H1 (cell line): ENCODE measurements around the gene KRT6C. TPM values are rescaled to one million over a fixed set of nuclear protein-coding genes. Genes with fewer than 3 reads are reported as not detected.
A peak's percentile ranks its signal among the peaks of the same experiment; 100 is the strongest.

Experiments
- CTCF ChIA-PET: fragments of 300-600 bp; sonication (Branson Sonifier 250); formaldehyde crosslinking; loops from one replicate; lab custom pipeline; 2021; ENCODE audit not compliant: partially characterized antibody; lab: Charles Lee
- POLR2A ChIA-PET: fragments of 300-600 bp; sonication (Branson Sonifier 250); formaldehyde crosslinking; loops from one replicate; lab custom pipeline; 2021; ENCODE audit warnings: inconsistent platforms; ENCODE audit not compliant: partially characterized antibody; lab: Charles Lee
- DNase-seq, 2 experiments: peaks; one replicate each; pipeline versions ENCODE4 v3.0.0 to v3.0.0-alpha.2; 2010 to 2022; ENCODE audit warnings: low spot score in 2 of 2, low read depth in 1 of 2, mixed read lengths in 1 of 2
- FAIRE-seq: peaks from 2 replicates; lab custom pipeline; 2011; peaks lifted over from hg19 to GRCh38; lab: Jason Lieb, UNC
- H2AFZ ChIP-seq: 2 replicates; pipeline ENCODE4 v1.8.1; 2012; ENCODE audit warnings: low read length, inconsistent platforms
- H2AK5ac ChIP-seq: 2 replicates; pipeline ENCODE4 v1.6.1; 2013; ENCODE audit warnings: low read depth, low read length
- H2BK120ac ChIP-seq: replicated peaks from 2 replicates; pipeline ENCODE3; 2013; ENCODE audit warnings: low read depth, low read length, inconsistent platforms
- H2BK12ac ChIP-seq: 2 replicates; pipeline ENCODE4 v1.6.1; 2013; ENCODE audit warnings: low read depth, low read length
- H2BK15ac ChIP-seq: 2 replicates; pipeline ENCODE4 v1.6.1; 2013; ENCODE audit warnings: low read length
- H2BK20ac ChIP-seq: 2 replicates; pipeline ENCODE4 v1.6.1; 2013; ENCODE audit warnings: low read length
- H2BK5ac ChIP-seq: 2 replicates; pipeline ENCODE4 v1.6.1; 2013; ENCODE audit warnings: low read depth, low read length
- H3K14ac ChIP-seq: 2 replicates; pipeline ENCODE4 v1.6.1; 2013; ENCODE audit warnings: inconsistent platforms; ENCODE audit not compliant: insufficient read length
- H3K18ac ChIP-seq: 2 replicates; pipeline ENCODE4 v1.6.1; 2013; ENCODE audit warnings: low read length; ENCODE audit errors: extremely low read depth
- H3K23ac ChIP-seq: 2 replicates; pipeline ENCODE4 v1.6.1; 2013; ENCODE audit warnings: inconsistent platforms; ENCODE audit not compliant: insufficient read length
- H3K23me2 ChIP-seq: 2 replicates; pipeline ENCODE4 v1.6.1; 2013; ENCODE audit warnings: low read depth, low read length
- H3K27ac ChIP-seq: 2 replicates; pipeline ENCODE4 v1.6.1; 2011; ENCODE audit warnings: low read depth, low read length, inconsistent platforms
- H3K27me3 ChIP-seq, 4 experiments: replicated peaks in 1 of 4; 1 replicate in 1 of 4; 2 replicates in 3 of 4; pipeline versions ENCODE4 v1.6.1 to v1.8.1; 2011 to 2013; ENCODE audit warnings: low read length in 3 of 4, mild to moderate bottlenecking in 3 of 4, inconsistent platforms in 2 of 4, mixed read lengths in 2 of 4, moderate library complexity in 1 of 4; ENCODE audit not compliant: control insufficient read depth in 3 of 4, insufficient read depth in 3 of 4; ENCODE audit errors: extremely low read depth in 1 of 4
- H3K36me3 ChIP-seq, 4 experiments: 2 replicates each; pipeline versions ENCODE4 v1.6.1 to v1.8.1; 2011 to 2013; ENCODE audit warnings: mild to moderate bottlenecking in 4 of 4, low read length in 3 of 4, moderate library complexity in 2 of 4, control low read depth in 1 of 4, inconsistent platforms in 1 of 4; ENCODE audit not compliant: insufficient read depth in 4 of 4, control insufficient read depth in 2 of 4
- H3K4ac ChIP-seq: replicated peaks from 2 replicates; pipeline ENCODE3; 2013; ENCODE audit warnings: low read length, low read depth, mixed read lengths, inconsistent platforms; ENCODE audit not compliant: insufficient read length
- H3K4me1 ChIP-seq, 4 experiments: replicated peaks in 1 of 4; 1 replicate in 1 of 4; 2 replicates in 3 of 4; pipeline versions ENCODE4 v1.6.1 to v1.8.1; 2011 to 2013; ENCODE audit warnings: low read length in 3 of 4, inconsistent platforms in 2 of 4, mixed read lengths in 1 of 4; ENCODE audit not compliant: insufficient read depth in 4 of 4, control insufficient read depth in 3 of 4
- H3K4me2 ChIP-seq, 2 experiments: 2 replicates each; pipeline versions ENCODE4 v1.6.1 to v1.8.1; 2011 to 2013; ENCODE audit warnings: low read depth in 2 of 2, low read length in 2 of 2, control low read depth in 1 of 2, inconsistent platforms in 1 of 2, mild to moderate bottlenecking in 1 of 2; ENCODE audit not compliant: insufficient read depth in 1 of 2
- H3K4me3 ChIP-seq, 4 experiments: fragments of 200-600, 300-600 bp in 1 of 4; sonication (generic), shearing (Covaris generic), sonication (Bioruptor Twin) in 1 of 4; 2 replicates each; pipeline versions ENCODE4 v1.5.1 to v1.8.1; 2011 to 2016; ENCODE audit warnings: low read length in 4 of 4, low read depth in 3 of 4, control low read depth in 2 of 4, inconsistent platforms in 2 of 4, mild to moderate bottlenecking in 2 of 4, mixed read lengths in 1 of 4, moderate library complexity in 1 of 4; ENCODE audit not compliant: insufficient read depth in 2 of 4; ENCODE audit errors: extremely low read depth in 1 of 4
- H3K56ac ChIP-seq: replicated peaks from 2 replicates; pipeline ENCODE3; 2013; ENCODE audit warnings: low read depth, mild to moderate bottlenecking, mixed read lengths, low read length, inconsistent platforms; ENCODE audit not compliant: insufficient read length
- H3K79me1 ChIP-seq: 2 replicates; pipeline ENCODE4 v1.6.1; 2013; ENCODE audit warnings: low read depth, low read length, control low read depth
- H3K79me2 ChIP-seq, 2 experiments: 2 replicates each; pipeline versions ENCODE4 v1.6.1 to v1.8.1; 2012 to 2013; ENCODE audit warnings: low read length in 2 of 2, mild to moderate bottlenecking in 2 of 2, inconsistent platforms in 1 of 2; ENCODE audit not compliant: insufficient read depth in 2 of 2, control insufficient read depth in 1 of 2
- H3K9ac ChIP-seq, 4 experiments: replicated peaks in 1 of 4; 1 replicate in 1 of 4; 2 replicates in 3 of 4; pipeline versions ENCODE4 v1.6.1 to v1.8.1; 2011 to 2013; ENCODE audit warnings: low read depth in 3 of 4, low read length in 3 of 4, control low read depth in 2 of 4, mild to moderate bottlenecking in 2 of 4, moderate library complexity in 2 of 4, inconsistent platforms in 1 of 4; ENCODE audit errors: extremely low read depth in 1 of 4
- H3K9me3 ChIP-seq, 2 experiments: 2 replicates each; pipeline versions ENCODE4 v1.6.1 to v1.8.1; 2012 to 2013; ENCODE audit warnings: mild to moderate bottlenecking in 2 of 2, moderate library complexity in 2 of 2, control low read depth in 1 of 2, inconsistent platforms in 1 of 2, low read depth in 1 of 2, low read length in 1 of 2, mixed read lengths in 1 of 2; ENCODE audit not compliant: insufficient read depth in 2 of 2
- H4K20me1 ChIP-seq, 2 experiments: replicated peaks in 1 of 2; 2 replicates each; pipeline versions ENCODE3 to v1.8.1; 2011 to 2013; ENCODE audit warnings: inconsistent platforms in 2 of 2, low read length in 2 of 2, mild to moderate bottlenecking in 1 of 2; ENCODE audit not compliant: insufficient read depth in 2 of 2, control insufficient read depth in 1 of 2
- H4K5ac ChIP-seq: 2 replicates; pipeline ENCODE4 v1.6.1; 2013; ENCODE audit warnings: low read length, low read depth, mixed read lengths, inconsistent platforms; ENCODE audit not compliant: insufficient read length
- H4K8ac ChIP-seq: 2 replicates; pipeline ENCODE4 v1.8.0; 2013; ENCODE audit warnings: mild to moderate bottlenecking, moderate library complexity, low read length, inconsistent platforms; ENCODE audit not compliant: insufficient read depth; ENCODE audit errors: extremely low read depth
- H4K91ac ChIP-seq: replicated peaks from 2 replicates; pipeline ENCODE3; 2013; ENCODE audit warnings: low read length, mixed read lengths, inconsistent platforms; ENCODE audit not compliant: insufficient read length
- BCL11A ChIP-seq, 2 experiments: IDR thresholded peaks; one replicate each; pipeline ENCODE4 v1.6.1; 2011; ENCODE audit warnings: low read depth in 2 of 2, low read length in 2 of 2, mild to moderate bottlenecking in 2 of 2
- CTBP2 ChIP-seq: IDR thresholded peaks from 2 replicates; pipeline ENCODE4 v1.7.0; 2011; ENCODE audit warnings: borderline replicate concordance, mild to moderate bottlenecking, moderate library complexity, mixed read lengths, low read length; ENCODE audit not compliant: insufficient read depth, insufficient read length
- EP300 ChIP-seq, 2 experiments: IDR thresholded peaks; 1 replicate in 1 of 2; 2 replicates in 1 of 2; pipeline ENCODE4 v1.6.1; 2011 to 2012; ENCODE audit warnings: low read depth in 2 of 2, low read length in 2 of 2, mild to moderate bottlenecking in 2 of 2, borderline replicate concordance in 1 of 2, inconsistent platforms in 1 of 2, moderate library complexity in 1 of 2
- MAFK ChIP-seq: IDR thresholded peaks from 2 replicates; pipeline ENCODE4 v1.6.1; 2012; ENCODE audit warnings: low read depth, mild to moderate bottlenecking, improper control_type of control experiment, low read length
- SAP30 ChIP-seq: fragments of 300-600 bp; sonication (generic); IDR thresholded peaks from 2 replicates; pipeline ENCODE4 v1.7.1; 2012; ENCODE audit warnings: low read length, moderate library complexity, mild to moderate bottlenecking, inconsistent platforms; ENCODE audit not compliant: insufficient read depth, insufficient replicate concordance
- SUZ12 ChIP-seq: fragments of 200-600 bp; sonication (generic); IDR thresholded peaks from 2 replicates; pipeline ENCODE4 v1.6.1; 2012; ENCODE audit warnings: mild to moderate bottlenecking, inconsistent platforms, low read length, moderate library complexity, mixed read lengths
- TCF12 ChIP-seq: IDR thresholded peaks from 2 replicates; pipeline ENCODE4 v1.6.1; 2011; ENCODE audit warnings: low read depth, mild to moderate bottlenecking, low read length
- TEAD4 ChIP-seq: IDR thresholded peaks from 2 replicates; pipeline ENCODE4 v1.6.1; 2012; ENCODE audit warnings: low read depth, low read length, inconsistent platforms, mixed read lengths
- WGBS, 2 experiments: shearing (Covaris generic) in 1 of 2; methylation state at CpG; one replicate each; pipeline versions ENCODE4 v1.1.6 to v1.1.7; 2013 to 2015; ENCODE audit warnings: low lambda C conversion rate in 2 of 2, mixed read lengths in 2 of 2, inconsistent platforms in 1 of 2, low coverage in 1 of 2, missing lambda C conversion rate in 1 of 2; ENCODE audit not compliant: insufficient replicate concordance in 2 of 2, insufficient coverage in 1 of 2, insufficient read length in 1 of 2; ENCODE audit errors: extremely low coverage in 1 of 2, missing lambda C conversion rate in 1 of 2; 5-methylcytosine and 5-hydroxymethylcytosine counted together
- polyA plus RNA-seq, 7 experiments: library from polyadenylated mRNA; depleted of rRNA in 3 of 7; stranded (reverse) in 5 of 7; unstranded in 2 of 7; fragments of >200 nt in 5 of 7; fragments of 200-250 nt in 2 of 7; gene quantifications; 1 replicate in 5 of 7; 2 replicates in 1 of 7; 4 replicates in 1 of 7; pipeline versions ENCODE4 v1.2.1 to v1.2.3, GENCODE V29; 2011 to 2013; ENCODE audit warnings: missing spikeins in 2 of 7, mixed read lengths in 2 of 7
- total RNA-seq: library from RNA; stranded (reverse); fragmentation: NEBNext Ultra II Directional; extraction: Animal tissue kit (Norgen Biotek cat#: 25700); gene quantifications from 2 replicates; pipeline ENCODE4 v1.2.1, GENCODE V29; 2021

KRT6C gene
- total and polyA plus RNA-seq, 2 of the 8 experiments (the other 6 are each of a cell fraction or from before 2014, with no cell fraction given) = not detected

DNA sequence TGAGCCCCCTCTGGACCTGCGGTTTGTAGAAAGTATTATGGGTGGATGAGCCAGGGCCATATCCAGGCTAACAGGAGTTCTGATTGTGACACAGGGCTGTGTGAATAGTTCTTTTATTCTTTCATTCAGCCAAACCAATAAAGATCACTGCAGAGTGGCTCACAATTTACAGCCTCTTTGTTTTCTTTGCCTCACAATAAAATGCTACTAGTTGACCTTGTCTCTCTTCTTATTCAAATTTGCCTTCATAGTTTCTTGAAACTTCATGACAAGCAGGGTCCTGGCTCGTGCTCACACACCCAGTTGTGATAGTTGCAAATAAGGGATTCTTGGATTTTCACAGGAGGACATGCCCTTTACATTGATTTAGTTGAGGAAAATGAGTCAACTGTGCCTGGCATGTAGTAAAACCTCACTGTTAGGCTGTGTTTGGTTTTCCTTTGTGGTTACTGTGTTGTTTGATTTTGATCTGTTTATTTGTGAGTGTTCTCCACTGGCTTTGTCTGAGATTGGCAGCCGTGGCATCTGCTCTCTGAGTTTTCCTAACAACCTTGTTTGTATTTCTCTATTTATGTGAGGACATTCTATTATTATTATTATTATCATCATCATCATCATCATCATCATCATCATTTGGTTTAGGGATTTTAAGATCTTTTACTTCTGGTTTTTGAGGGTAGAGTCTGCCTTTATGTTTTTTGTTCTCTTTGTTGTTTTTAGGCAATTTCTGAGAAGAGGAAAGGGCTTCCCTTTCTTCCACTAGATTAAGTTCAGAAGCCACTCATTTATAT is 19.0 kb downstream of the KRT6C start:
- no peak for TF ChIP-seq EP300 (IDR thresholded peaks at IDR 0.05; ENCODE audit: borderline replicate concordance in 1 of 2, low read depth in 2 of 2, low read length in 2 of 2)
- no peak for TF ChIP-seq CTBP2
- no peak for TF ChIP-seq SUZ12
- TF ChIP-seq BCL11A (IDR thresholded peaks at IDR 0.05; ENCODE audit: low read depth in 2 of 2, low read length in 2 of 2) = no peak
- TF ChIP-seq TEAD4 = no peak
- no peak for TF ChIP-seq TCF12
- no peak for TF ChIP-seq SAP30
- TF ChIP-seq MAFK = no peak
- TF ChIP-seq, all 59 proteins: peak for 0
- no peak overlapping the region; a peak in 1 of 8 replicates for H3K4me3 ChIP-seq
- no peak overlapping the region for H4K5ac ChIP-seq
- no peak overlapping the region for H3K14ac ChIP-seq
- DNase-seq (no peak), FAIRE-seq (no peak)
- H3K9me3 ChIP-seq = no peaks in the 10 kb centered on the region
- H4K20me1 ChIP-seq = no peaks in the 10 kb centered on the region
- CTCF ChIA-PET = interaction anchor here (1.0 kb wide), 1 partner anchor 13 kb away, joined by 3 read pairs; no protein-coding TSS in a partner anchor
- 0 out of 2 replicates have a peak overlapping the region, but pooled peaks have one; percentile 46 for H2BK15ac ChIP-seq
- H3K23ac ChIP-seq = no peak overlapping the region
- no peaks in the 10 kb centered on the region for H3K27me3 ChIP-seq
- 0 out of 2 replicates have a peak overlapping the region, but pooled peaks have one; percentile 40 for H2BK12ac ChIP-seq
- H3K79me1 ChIP-seq = no peaks in the 10 kb centered on the region
- H2AK5ac ChIP-seq = no peak overlapping the region; the same call in 1 of the 2 replicates
- H3K23me2 ChIP-seq = no peaks in the 10 kb centered on the region
- no peak overlapping the region for H2BK5ac ChIP-seq
- H4K8ac ChIP-seq = no peak overlapping the region
- WGBS, 2 experiments = 39% methylated on average over 3 of the region's 3 CpGs; no CpG with 5 or more reads in 1 of the 2 experiments
- no peak overlapping the region for H2BK120ac ChIP-seq
- H3K9ac ChIP-seq = no peak overlapping the region
- peak overlapping the region; percentile 16 to 49 for H3K4me2 ChIP-seq
- H3K56ac ChIP-seq = no peak overlapping the region
- H3K79me2 ChIP-seq = no peaks in the 10 kb centered on the region
- H3K4me1 ChIP-seq = no peaks in the 10 kb centered on the region
- POLR2A ChIA-PET = no interaction called here
- H2BK20ac ChIP-seq = no peak overlapping the region
- H3K4ac ChIP-seq = no peak overlapping the region
- no peak overlapping the region for H2AFZ ChIP-seq
- no peak overlapping the region for H3K27ac ChIP-seq
- H3K36me3 ChIP-seq = no peaks in the 10 kb centered on the region
- H4K91ac ChIP-seq = no peak overlapping the region
- no peak overlapping the region; the same call in 1 of the 2 replicates for H3K18ac ChIP-seq
